GM20431 (cell line): ENCODE measurements around the gene ABCG5.

Source experiments
- in situ Hi-C: fragments of 300-500 bp; cut with MseI, MboI; formaldehyde crosslinking; loops from one replicate; pipeline ENCODE4 v1.15.0; 2020; ENCODE audit warnings: low sequenced_read_pairs; ENCODE audit not compliant: unreplicated experiment

ABCG5 gene

GRCh38 chr2:43845181-43845580, 6.5 kb upstream of the ABCG5 start:
- in situ Hi-C loops, result no loop called here

- in situ Hi-C loops, result no loop called here
Observed at GRCh38 chr2:43842866-43843226, 4.2 kb upstream of the ABCG5 start.

GRCh38 chr2:43841949-43842865, 3.6 kb upstream of the ABCG5 start:
- in situ Hi-C loops, result no loop called here

GRCh38 chr2:43840965-43841364, 2.3 kb upstream of the ABCG5 start:
- in situ Hi-C loops, result no loop called here

GRCh38 chr2:43839776-43840564, 1.3 kb upstream of the ABCG5 start:
- in situ Hi-C loops, result no loop called here

GRCh38 chr2:43837831-43838559, 644 bp downstream of the ABCG5 start:
- in situ Hi-C loops, result no loop called here

GRCh38 chr2:43837033-43837432, 1.6 kb downstream of the ABCG5 start:
- in situ Hi-C loops, result no loop called here

- in situ Hi-C loops, result no loop called here
Observed at GRCh38 chr2:43832457-43832856, 6.2 kb downstream of the ABCG5 start.

GRCh38 chr2:43831543-43832294, 6.9 kb downstream of the ABCG5 start:
- in situ Hi-C loops, result no loop called here

- in situ Hi-C loops, result no loop called here
Observed at GRCh38 chr2:43826305-43827250, 12.1 kb downstream of the ABCG5 start.

GRCh38 chr2:43825841-43826240, 12.8 kb downstream of the ABCG5 start:
- in situ Hi-C loops, result no loop called here

GRCh38 chr2:43824951-43825493, 13.6 kb downstream of the ABCG5 start:
- in situ Hi-C loops, result no loop called here

- in situ Hi-C loops, result no loop called here
Observed at GRCh38 chr2:43824512-43824911, 14.1 kb downstream of the ABCG5 start.

GRCh38 chr2:43823751-43824150, 14.9 kb downstream of the ABCG5 start:
- in situ Hi-C loops, result no loop called here

GRCh38 chr2:43822839-43823238, 15.8 kb downstream of the ABCG5 start:
- in situ Hi-C loops, result no loop called here

GRCh38 chr2:43819491-43820163, 19.0 kb downstream of the ABCG5 start:
- in situ Hi-C loops, result no loop called here

GRCh38 chr2:43818761-43819160, 19.9 kb downstream of the ABCG5 start:
- in situ Hi-C loops, result no loop called here

GRCh38 chr2:43814711-43815110, 23.9 kb downstream of the ABCG5 start:
- in situ Hi-C loops, result no loop called here
